Ovary (tissue), 9 donors: ENCODE results near the gene RPL18. TPM values are rescaled to one million over a fixed set of nuclear protein-coding genes. Genes with fewer than 3 reads are reported as not detected.

Experiments
- DNase-seq, 5 donors: peaks; one replicate each; pipeline ENCODE4 v3.0.0-alpha.2; 2019 to 2020
- H3K27ac ChIP-seq, 2 donors: fragments of 200-600 bp; one replicate each; pipeline versions ENCODE4 v1.5.1 to v1.8.0; 2019 to 2022
- H3K27me3 ChIP-seq: fragments of 200-600 bp; one replicate; pipeline ENCODE4 v1.8.0; 2022
- H3K36me3 ChIP-seq: fragments of 200-600 bp; sonication (generic); one replicate; pipeline ENCODE4 v1.5.1; 2019
- H3K4me1 ChIP-seq: one replicate; pipeline ENCODE4 v1.8.1; 2013; ENCODE audit warnings: mild to moderate bottlenecking, moderate library complexity; ENCODE audit not compliant: insufficient read depth
- H3K4me3 ChIP-seq: fragments of 200-600 bp; sonication (generic); one replicate; pipeline ENCODE4 v1.5.1; 2017
- H3K9me3 ChIP-seq, 2 donors: fragments of 200-600 bp in 1 of 2; sonication (generic) in 1 of 2; one replicate each; pipeline versions ENCODE4 v1.5.1 to v1.8.1; 2013 to 2019; ENCODE audit warnings: mild to moderate bottlenecking in 1 of 2, moderate library complexity in 1 of 2
- CTCF ChIP-seq, 3 donors: fragments of 450-650 bp in 2 of 3; fragments of 200-600 bp in 1 of 3; IDR thresholded peaks; one replicate each; pipeline versions ENCODE4 v1.5.1 to v1.8.0; 2016 to 2022; ENCODE audit warnings: antibody characterized with exemption in 3 of 3, mild to moderate bottlenecking in 1 of 3
- EP300 ChIP-seq: sonication (generic); formaldehyde crosslinking; IDR thresholded peaks from one replicate; pipeline ENCODE4 v1.6.1; 2017; ENCODE audit warnings: antibody characterized with exemption
- POLR2A ChIP-seq: fragments of 450-650 bp; IDR thresholded peaks from one replicate; pipeline ENCODE4 v1.6.1; 2017; ENCODE audit warnings: antibody characterized with exemption, mild to moderate bottlenecking, moderate library complexity
- WGBS, 3 donors: extraction: QIAGEN DNeasy Blood & Tissue Kit in 1 of 3; methylation state at CpG; one replicate each; pipeline versions ENCODE4 v1.1.5 to v1.1.7; 2013 to 2017; 5-methylcytosine and 5-hydroxymethylcytosine counted together
- intact Hi-C, 4 donors: fragments of 100-400 bp; cut with DNase I; formaldehyde crosslinking; loops; one replicate each; pipeline versions ENCODE4 v1.11.0 to v1.15.1; 2022 to 2023
- polyA plus RNA-seq, 2 donors: library from polyadenylated mRNA; stranded (reverse); fragments of 200-250 nt in 1 of 2; fragments of 350-450 nt in 1 of 2; fragmentation: Illumina TruSeq in 1 of 2; extraction: RNeasy Lipid Tissue Mini Kit (QIAGEN cat#74804) in 1 of 2; gene quantifications; one replicate each; pipeline ENCODE4 v1.2.3, GENCODE V29; 2013 to 2014
- total RNA-seq, 7 donors: library from RNA; depleted of rRNA in 2 of 7; stranded (reverse); fragments of >200 nt in 2 of 7; fragmentation: NEBNext Ultra II Directional in 3 of 7; extraction: Animal tissue kit (Norgen Biotek cat#: 25700) in 3 of 7; gene quantifications; one replicate each; pipeline versions ENCODE4 v1.1.0 to v1.2.4, GENCODE V29; 2016 to 2023
- donor health status: DM: no; HTN: no; CAD: no; lungs with moderate emphysema.
- donor health status: DM: no; HTN: no; CAD: no.
- donor health status: Bipolar disorder and iron deficiency.
- donor health status: DM: yes; HTN: yes; CAD: no.
- donor health status: DM: no; HTN: no; CAD: no.
- donor health status: DM: yes; HTN: yes; CAD: no.

Gene RPL18
- total and polyA plus RNA-seq, 9 donors = 1,780 to 8,435 (median 3,584) TPM

- DNase-seq = peak in 1 of 5 donors; percentile 52
- Histone ChIP-seq H3K27me3 (no peaks in the 10 kb centered on the region), H3K9me3 (no peaks in the 10 kb centered on the region), H3K27ac (peak overlapping the region; percentile 63 to 72), H3K4me3 (no peak overlapping the region), H3K4me1 (peaks cover 18% of the 10 kb centered on the region), H3K36me3 (no peaks in the 10 kb centered on the region)
- intact Hi-C loops = no loop called here
- WGBS, 3 donors = 78 to 93% (median 78%) methylated on average over 21 to 22 of the region's 22 CpGs
- TF ChIP-seq POLR2A (no peak), EP300 (no peak), CTCF (IDR thresholded peaks at IDR 0.05) (no peak)
Measured at GRCh38 chr19:48629297-48629598, 10.3 kb upstream of the RPL18 start.

DNA sequence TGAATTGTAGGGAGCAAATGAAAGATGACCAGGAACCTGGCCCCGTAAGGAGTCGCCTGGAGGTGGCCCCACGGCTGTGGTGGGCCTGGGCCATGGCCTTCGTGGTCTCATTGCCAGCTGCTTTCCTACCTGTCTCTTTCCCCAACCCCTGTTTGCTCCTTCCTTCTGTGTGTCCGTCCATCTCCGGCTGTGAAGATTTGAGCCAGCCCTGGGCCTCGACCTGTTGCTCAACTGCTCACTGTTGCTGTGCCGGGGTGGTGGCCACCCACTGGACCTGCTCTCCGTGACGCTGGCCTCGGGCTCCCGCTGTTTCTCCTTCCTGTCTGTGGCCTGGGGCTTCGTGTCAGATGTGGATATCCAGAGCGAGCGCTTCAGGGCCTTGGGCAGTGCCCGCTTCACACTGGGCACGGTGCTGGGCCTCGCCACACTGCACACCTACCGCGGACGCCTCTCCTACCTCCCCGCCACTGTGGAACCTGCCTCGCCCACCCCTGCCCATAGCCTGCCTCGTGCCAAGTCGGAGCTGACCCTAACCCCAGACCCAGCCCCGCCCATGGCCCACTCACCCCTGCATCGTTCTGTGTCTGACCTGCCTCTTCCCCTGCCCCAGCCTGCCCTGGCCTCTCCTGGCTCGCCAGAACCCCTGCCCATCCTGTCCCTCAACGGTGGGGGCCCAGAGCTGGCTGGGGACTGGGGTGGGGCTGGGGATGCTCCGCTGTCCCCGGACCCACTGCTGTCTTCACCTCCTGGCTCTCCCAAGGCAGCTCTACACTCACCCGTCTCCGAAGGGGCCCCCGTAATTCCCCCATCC lies 9.7 kb upstream of the RPL18 start:
- Histone ChIP-seq H3K4me3 (no peak overlapping the region), H3K9me3 (no peaks in the 10 kb centered on the region), H3K36me3 (no peaks in the 10 kb centered on the region), H3K27me3 (no peaks in the 10 kb centered on the region), H3K4me1 (peaks cover 18% of the 10 kb centered on the region), H3K27ac (peak overlapping the region; percentile 25 to 63)
- TF ChIP-seq POLR2A (no peak), EP300 (no peak), CTCF (IDR thresholded peaks at IDR 0.05) (no peak)
- DNase-seq = peak; percentile 56 to 69 (median 65)
- intact Hi-C loops = no loop called here
- WGBS, 3 donors = 63 to 71% (median 68%) methylated on average over 33 to 34 of the region's 34 CpGs

DNA sequence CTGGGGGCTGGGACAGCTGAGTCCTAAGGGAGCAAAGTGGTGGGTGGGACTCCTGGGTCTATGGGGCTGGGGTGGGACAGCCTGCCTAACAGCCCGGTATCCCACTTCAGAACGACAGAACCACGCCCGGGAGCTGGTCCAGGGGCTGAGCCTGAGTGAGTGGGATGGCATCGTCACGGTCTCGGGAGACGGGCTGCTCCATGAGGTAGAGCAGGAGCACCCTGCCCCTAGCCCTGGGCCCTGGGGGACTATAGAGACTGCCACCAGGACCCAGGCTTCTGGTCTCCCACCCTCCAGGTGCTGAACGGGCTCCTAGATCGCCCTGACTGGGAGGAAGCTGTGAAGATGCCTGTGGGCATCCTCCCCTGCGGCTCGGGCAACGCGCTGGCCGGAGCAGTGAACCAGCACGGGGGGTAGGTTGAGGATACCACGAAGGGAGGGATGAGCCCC lies 8.9 kb upstream of the RPL18 start:
- Histone ChIP-seq H3K4me1 (peaks cover 16% of the 10 kb centered on the region), H3K9me3 (no peaks in the 10 kb centered on the region), H3K27me3 (no peaks in the 10 kb centered on the region), H3K4me3 (no peak overlapping the region), H3K27ac (peak overlapping the region in 1 of 2 donors; percentile 25), H3K36me3 (no peaks in the 10 kb centered on the region)
- TF ChIP-seq CTCF (IDR thresholded peaks at IDR 0.05) (no peak), EP300 (no peak), POLR2A (no peak)
- intact Hi-C loops = no loop called here
- peak in 3 of 5 donors; percentile 36 to 44 (median 40) for DNase-seq
- 72 to 73% (median 72%) methylated on average over 9 to 17 of the region's 17 CpGs for WGBS, 3 donors

DNA sequence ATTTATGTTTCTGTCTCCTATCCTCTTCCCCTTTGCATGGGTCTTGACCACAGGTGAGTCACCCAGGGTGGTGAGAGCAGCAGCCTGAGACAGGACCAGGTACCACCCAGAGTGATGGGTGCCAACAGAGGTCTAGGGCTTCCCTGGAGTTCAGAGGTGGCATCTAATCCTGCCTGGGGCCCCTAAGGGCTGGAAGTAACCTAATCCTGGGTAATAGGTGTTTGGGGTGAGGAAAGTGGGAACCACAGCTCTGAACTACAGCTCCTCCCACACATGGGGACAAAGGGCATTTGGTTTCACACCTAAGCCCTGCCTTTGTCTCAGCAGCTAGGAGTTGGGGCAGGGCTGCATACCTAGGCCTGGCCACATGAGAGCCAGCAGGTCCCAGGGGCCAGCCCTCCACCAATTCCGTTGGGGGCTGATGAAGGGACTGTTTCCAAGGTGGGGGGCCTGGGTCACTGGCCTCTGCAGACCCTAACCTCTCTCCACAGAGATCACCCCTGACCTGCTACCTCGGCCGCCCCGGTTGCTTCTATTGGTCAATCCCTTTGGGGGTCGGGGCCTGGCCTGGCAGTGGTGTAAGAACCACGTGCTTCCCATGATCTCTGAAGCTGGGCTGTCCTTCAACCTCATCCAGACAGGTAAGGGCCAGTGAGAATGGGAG lies 8.4 kb upstream of the RPL18 start:
- Histone ChIP-seq H3K4me1 (peaks cover 16% of the 10 kb centered on the region), H3K36me3 (no peaks in the 10 kb centered on the region), H3K4me3 (no peak overlapping the region), H3K9me3 (no peaks in the 10 kb centered on the region), H3K27ac (no peak overlapping the region), H3K27me3 (no peaks in the 10 kb centered on the region)
- intact Hi-C loops = no loop called here
- peak in 3 of 5 donors; percentile 31 to 46 (median 41) for DNase-seq
- no peak for TF ChIP-seq EP300
- no peak for TF ChIP-seq POLR2A
- TF ChIP-seq CTCF (IDR thresholded peaks at IDR 0.05) = no peak
- 62 to 72% (median 66%) methylated on average over 6 of the region's 6 CpGs for WGBS, 3 donors
